Sigmoid colon (tissue), 4 donors: ENCODE data around the gene ATP10B.

ENCODE experiments used
- CTCF ChIP-seq, 4 experiments: fragments of 450-650 bp in 3 of 4; fragments of 200-600 bp in 1 of 4; IDR thresholded peaks; one replicate each; pipeline ENCODE4 v1.5.1; 2016 to 2019; ENCODE audit warnings: antibody characterized with exemption in 4 of 4, mild to moderate bottlenecking in 3 of 4, moderate library complexity in 2 of 4
- EP300 ChIP-seq, 4 donors: sonication (generic); formaldehyde crosslinking; IDR thresholded peaks; one replicate each; pipeline ENCODE4 v1.6.1; 2017; ENCODE audit warnings: antibody characterized with exemption in 4 of 4
- POLR2A ChIP-seq, 2 donors: fragments of 450-650 bp; IDR thresholded peaks; one replicate each; pipeline ENCODE4 v1.6.1; 2016; ENCODE audit warnings: antibody characterized with exemption in 2 of 2, mild to moderate bottlenecking in 2 of 2, moderate library complexity in 2 of 2
- POLR2AphosphoS5 ChIP-seq, 4 donors: sonication (generic); formaldehyde crosslinking; IDR thresholded peaks; one replicate each; pipeline ENCODE4 v1.6.1; 2017; ENCODE audit warnings: antibody characterized with exemption in 4 of 4

- TF ChIP-seq CTCF (IDR thresholded peaks at IDR 0.05): no peak
- no peak for TF ChIP-seq POLR2A (IDR thresholded peaks at IDR 0.05)
- no peak for TF ChIP-seq POLR2AphosphoS5 (IDR thresholded peaks at IDR 0.05)
- no peak for TF ChIP-seq EP300 (IDR thresholded peaks at IDR 0.05)
Observed at GRCh38 chr5:160824301-160825001, 27.6 kb downstream of the ATP10B start.
